Measurements from ENCODE around the gene STK11. TPM values are rescaled to one million over a fixed set of nuclear protein-coding genes. Genes with fewer than 3 reads are reported as not detected.

The STK11 gene
- total and polyA plus RNA-seq, 5 donors from 2014 or later: 11.9 to 71.4 (median 22.0) TPM

- DNase-seq: peak in 1 of 3 donors; percentile 43
- H3K4me3 ChIP-seq (ENCODE audit: low read depth, low read length): no peak overlapping the region
- H3K27me3 ChIP-seq (ENCODE audit: control insufficient read depth, insufficient read depth, low read length): no peaks in the 10 kb centered on the region
- H3K36me3 ChIP-seq (ENCODE audit: control insufficient read depth, insufficient read depth, low read length): peaks cover 48% of the 10 kb centered on the region
- H3K4me1 ChIP-seq (ENCODE audit: control insufficient read depth, insufficient read depth, low read length, poor library complexity, severe bottlenecking): peaks cover 69% of the 10 kb centered on the region
- Mint-ChIP-seq H3K4me1 (peaks cover 0 to 55% (median 37%) of the 10 kb centered on the region in 4 donors), H3K27me3 (peaks cover 6% of the 10 kb centered on the region), H3K36me3 (peaks cover 41% of the 10 kb centered on the region), H3K4me3 (peak overlapping the region in 3 of 4 donors; percentile 13 to 96 (median 46)), H3K27ac (no peak overlapping the region), H3K9me3 (no peaks in the 10 kb centered on the region)
- peak overlapping the region; percentile 96 for H3K27ac ChIP-seq (ENCODE audit: insufficient read depth, low read length, poor library complexity, severe bottlenecking)
- H3K9me3 ChIP-seq (ENCODE audit: control insufficient read depth in 2 of 2, low read length in 2 of 2): no peaks in the 10 kb centered on the region
- no peak for ATAC-seq (ENCODE audit: low read depth in 2 of 2)
These were observed 69.3 kb downstream of the STK11 start for GRCh38 chr19:1274852-1275259.

GRCh38 chr19:1275260-1275975 is 69.8 kb downstream of the STK11 start, which contains the start of gene FAM174C:
Gene FAM174C (plus strand): TSS chr19:1275530. CDS start chr19:1275550, 20 bp downstream.
- peak; percentile 81 to 86 for ATAC-seq (ENCODE audit: low read depth in 2 of 2)
- Mint-ChIP-seq H3K4me1 (peaks cover 0 to 53% (median 36%) of the 10 kb centered on the region in 4 donors), H3K27me3 (peaks cover 9% of the 10 kb centered on the region), H3K27ac (peak within 1 kb of the TSS; percentile 89 to 96 (median 90)), H3K4me3 (peak within 1 kb of the TSS; percentile 88 to 96 (median 90)), H3K36me3 (peaks cover 37% of the 10 kb centered on the region), H3K9me3 (no peaks in the 10 kb centered on the region)
- Histone ChIP-seq H3K9me3 (ENCODE audit: control insufficient read depth in 2 of 2, low read length in 2 of 2) (no peaks in the 10 kb centered on the region), H3K4me3 (ENCODE audit: low read depth, low read length) (peak within 1 kb of the TSS; percentile 44), H3K27ac (ENCODE audit: insufficient read depth, low read length, poor library complexity, severe bottlenecking) (peak within 1 kb of the TSS; percentile 96), H3K27me3 (ENCODE audit: control insufficient read depth, insufficient read depth, low read length) (no peaks in the 10 kb centered on the region), H3K36me3 (ENCODE audit: control insufficient read depth, insufficient read depth, low read length) (peaks cover 48% of the 10 kb centered on the region), H3K4me1 (ENCODE audit: control insufficient read depth, insufficient read depth, low read length, poor library complexity, severe bottlenecking) (peaks cover 63% of the 10 kb centered on the region)
- DNase-seq: peak; percentile 96 to 98 (median 96)

- H3K36me3 ChIP-seq (ENCODE audit: control insufficient read depth, insufficient read depth, low read length): peaks cover 43% of the 10 kb centered on the region
These were observed 70.5 kb downstream of the STK11 start for GRCh38 chr19:1275976-1276627.

DNA sequence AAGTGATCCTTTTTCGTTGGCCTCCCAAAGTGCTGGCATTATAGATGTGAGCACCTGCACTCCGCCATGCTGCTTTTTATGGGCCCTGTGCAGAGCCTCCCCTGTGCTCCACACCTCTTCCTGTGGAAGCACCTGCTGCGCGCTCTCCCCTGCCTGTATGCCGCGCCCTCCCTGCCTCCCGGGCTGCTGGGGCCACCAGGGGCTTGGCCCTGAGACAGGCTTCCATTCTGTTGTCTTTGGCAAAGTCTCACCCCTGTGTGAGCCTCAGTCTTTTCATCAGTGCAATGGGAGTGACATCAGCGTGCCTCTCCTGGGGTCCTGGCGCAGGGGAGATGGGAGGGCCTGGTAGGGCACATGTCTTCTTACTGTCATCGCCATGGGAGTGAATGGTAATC is 71.0 kb downstream of the STK11 start:
- DNase-seq: peak in 1 of 3 donors; percentile 77

More at GRCh38 chr19:1275976-1276627, 70.5 kb downstream of the STK11 start:
- Histone ChIP-seq H3K27me3 (ENCODE audit: control insufficient read depth, insufficient read depth, low read length) (no peaks in the 10 kb centered on the region), H3K9me3 (ENCODE audit: control insufficient read depth in 2 of 2, low read length in 2 of 2) (no peaks in the 10 kb centered on the region), H3K27ac (ENCODE audit: insufficient read depth, low read length, poor library complexity, severe bottlenecking) (peak overlapping the region; percentile 96), H3K4me3 (ENCODE audit: low read depth, low read length) (peak overlapping the region; percentile 44), H3K4me1 (ENCODE audit: control insufficient read depth, insufficient read depth, low read length, poor library complexity, severe bottlenecking) (peaks cover 57% of the 10 kb centered on the region)
- Mint-ChIP-seq H3K9me3 (no peaks in the 10 kb centered on the region), H3K4me3 (peak overlapping the region; percentile 88 to 95 (median 90)), H3K4me1 (peaks cover 0 to 46% (median 31%) of the 10 kb centered on the region in 4 donors), H3K27me3 (peaks cover 9% of the 10 kb centered on the region), H3K27ac (peak overlapping the region in 2 of 3 donors; percentile 89 to 96), H3K36me3 (peaks cover 31% of the 10 kb centered on the region)
- ATAC-seq (ENCODE audit: low read depth in 2 of 2) (no peak), DNase-seq (no peak)

GRCh38 chr19:1277061-1277460 is 71.5 kb downstream of the STK11 start:
- no peak overlapping the region for H3K4me3 ChIP-seq (ENCODE audit: low read depth, low read length)
- ATAC-seq (ENCODE audit: low read depth in 2 of 2) (no peak), DNase-seq (no peak)
- peaks cover 33% of the 10 kb centered on the region for H3K36me3 ChIP-seq (ENCODE audit: control insufficient read depth, insufficient read depth, low read length)
- H3K27me3 Mint-ChIP-seq: peaks cover 9% of the 10 kb centered on the region
- H3K27ac ChIP-seq (ENCODE audit: insufficient read depth, low read length, poor library complexity, severe bottlenecking): peak overlapping the region; percentile 96
- H3K9me3 Mint-ChIP-seq: no peaks in the 10 kb centered on the region
- peak overlapping the region; percentile 88 to 95 (median 90) for H3K4me3 Mint-ChIP-seq
- peaks cover 22% of the 10 kb centered on the region for H3K36me3 Mint-ChIP-seq
- no peaks in the 10 kb centered on the region for H3K9me3 ChIP-seq (ENCODE audit: control insufficient read depth in 2 of 2, low read length in 2 of 2)
- H3K4me1 Mint-ChIP-seq: peaks cover 0 to 36% (median 26%) of the 10 kb centered on the region in 4 donors
- no peaks in the 10 kb centered on the region for H3K27me3 ChIP-seq (ENCODE audit: control insufficient read depth, insufficient read depth, low read length)
- H3K4me1 ChIP-seq (ENCODE audit: control insufficient read depth, insufficient read depth, low read length, poor library complexity, severe bottlenecking): peaks cover 47% of the 10 kb centered on the region
- peak overlapping the region; percentile 79 to 94 (median 89) for H3K27ac Mint-ChIP-seq

More for the DNA sequence above, 71.0 kb downstream of the STK11 start:
- no peaks in the 10 kb centered on the region for H3K9me3 Mint-ChIP-seq
- Histone ChIP-seq H3K4me1 (ENCODE audit: control insufficient read depth, insufficient read depth, low read length, poor library complexity, severe bottlenecking) (peaks cover 51% of the 10 kb centered on the region), H3K27me3 (ENCODE audit: control insufficient read depth, insufficient read depth, low read length) (no peaks in the 10 kb centered on the region), H3K27ac (ENCODE audit: insufficient read depth, low read length, poor library complexity, severe bottlenecking) (peak overlapping the region; percentile 96), H3K9me3 (ENCODE audit: control insufficient read depth in 2 of 2, low read length in 2 of 2) (no peaks in the 10 kb centered on the region), H3K36me3 (ENCODE audit: control insufficient read depth, insufficient read depth, low read length) (peaks cover 38% of the 10 kb centered on the region), H3K4me3 (ENCODE audit: low read depth, low read length) (peak overlapping the region; percentile 44)
- peak overlapping the region; percentile 79 to 94 (median 89) for H3K27ac Mint-ChIP-seq
- H3K27me3 Mint-ChIP-seq: peaks cover 9% of the 10 kb centered on the region
- H3K4me3 Mint-ChIP-seq: peak overlapping the region; percentile 88 to 95 (median 90)
- peaks cover 26% of the 10 kb centered on the region for H3K36me3 Mint-ChIP-seq
- peaks cover 0 to 40% (median 28%) of the 10 kb centered on the region in 4 donors for H3K4me1 Mint-ChIP-seq
- ATAC-seq (ENCODE audit: low read depth in 2 of 2): no peak

Other genes with a start within 250 kb of the STK11 start
- 23.8 TPM for gene WDR18, start 221.4 kb upstream of the STK11 start, total RNA-seq
- 10 to 100 TPM; 55.4 to 71.1 (median 64.9) TPM for gene WDR18, start 221.4 kb upstream of the STK11 start, polyA plus RNA-seq
- not detected for gene GRIN3B, start 205.4 kb upstream of the STK11 start, total RNA-seq
- gene GRIN3B, start 205.4 kb upstream of the STK11 start, polyA plus RNA-seq: not detected
- gene TMEM259, start 184.7 kb upstream of the STK11 start, total RNA-seq: 339 TPM
- gene TMEM259, start 184.7 kb upstream of the STK11 start, polyA plus RNA-seq: 10 to 100 TPM; 51.6 to 67.1 (median 54.2) TPM
- gene RNU6-2, start 184.3 kb upstream of the STK11 start, total RNA-seq: not detected
- gene RNU6-2, start 184.3 kb upstream of the STK11 start, polyA plus RNA-seq: not detected
- gene CNN2, start 179.2 kb upstream of the STK11 start, total RNA-seq: 397 TPM
- 100 to 1,000 TPM; 378 to 426 (median 401) TPM for gene CNN2, start 179.2 kb upstream of the STK11 start, polyA plus RNA-seq
- 161 TPM for gene ABCA7, start 165.7 kb upstream of the STK11 start, total RNA-seq
- 10 to 100 TPM in 1 of 4 donors, 1 to 10 TPM in 3; 3.4 to 13.3 (median 6.9) TPM for gene ABCA7, start 165.7 kb upstream of the STK11 start, polyA plus RNA-seq
- gene ARHGAP45, start 138.6 kb upstream of the STK11 start, total RNA-seq: 756 TPM
- gene ARHGAP45, start 138.6 kb upstream of the STK11 start, polyA plus RNA-seq: 100 to 1,000 TPM; 258 to 297 (median 277) TPM
- 72.4 TPM for gene POLR2E, start 110.4 kb upstream of the STK11 start, total RNA-seq
- gene POLR2E, start 110.4 kb upstream of the STK11 start, polyA plus RNA-seq: 100 to 1,000 TPM; 120 to 145 (median 133) TPM
- gene GPX4, start 101.8 kb upstream of the STK11 start, total RNA-seq: 112 TPM
- gene GPX4, start 101.8 kb upstream of the STK11 start, polyA plus RNA-seq: 100 to 1,000 TPM; 318 to 406 (median 354) TPM
- 139 TPM for gene SBNO2, start 31.5 kb upstream of the STK11 start, total RNA-seq
- gene SBNO2, start 31.5 kb upstream of the STK11 start, polyA plus RNA-seq: 1 to 10 TPM; 2.0 to 5.1 (median 2.7) TPM
- 0.12 TPM for gene CBARP, start 32.2 kb downstream of the STK11 start, total RNA-seq
- gene CBARP, start 32.2 kb downstream of the STK11 start, polyA plus RNA-seq: not detected
- 124 TPM for gene ATP5F1D, start 36.0 kb downstream of the STK11 start, total RNA-seq
- gene ATP5F1D, start 36.0 kb downstream of the STK11 start, polyA plus RNA-seq: 100 to 1,000 TPM; 208 to 236 (median 223) TPM
- gene MIDN, start 42.8 kb downstream of the STK11 start, total RNA-seq: 126 TPM
- 1 to 10 TPM; 1.4 to 3.4 (median 1.8) TPM for gene MIDN, start 42.8 kb downstream of the STK11 start, polyA plus RNA-seq
- gene CIRBP, start 63.6 kb downstream of the STK11 start, total RNA-seq: 497 TPM
- gene CIRBP, start 63.6 kb downstream of the STK11 start, polyA plus RNA-seq: 100 to 1,000 TPM; 172 to 243 (median 210) TPM
- 44.2 TPM for gene FAM174C, start 69.8 kb downstream of the STK11 start, total RNA-seq
- gene FAM174C, start 69.8 kb downstream of the STK11 start, polyA plus RNA-seq: 10 to 100 TPM; 72.9 to 91.3 (median 88.4) TPM
- gene EFNA2, start 80.1 kb downstream of the STK11 start, total RNA-seq: not detected
- gene EFNA2, start 80.1 kb downstream of the STK11 start, polyA plus RNA-seq: not detected
- gene NDUFS7, start 178.1 kb downstream of the STK11 start, total RNA-seq: 58.3 TPM
- gene NDUFS7, start 178.1 kb downstream of the STK11 start, polyA plus RNA-seq: 100 to 1,000 TPM; 190 to 227 (median 215) TPM
- gene GAMT, start 195.8 kb downstream of the STK11 start, total RNA-seq: 6.7 TPM
- 10 to 100 TPM; 10.4 to 20.2 (median 14.2) TPM for gene GAMT, start 195.8 kb downstream of the STK11 start, polyA plus RNA-seq
- 153 TPM for gene DAZAP1, start 201.8 kb downstream of the STK11 start, total RNA-seq
- 1 to 10 TPM; 2.4 to 5.3 (median 4.2) TPM for gene DAZAP1, start 201.8 kb downstream of the STK11 start, polyA plus RNA-seq
- 1,352 TPM for gene RPS15, start 232.6 kb downstream of the STK11 start, total RNA-seq
- 1,000 to 10,000 TPM; 2,869 to 3,453 (median 3,084) TPM for gene RPS15, start 232.6 kb downstream of the STK11 start, polyA plus RNA-seq
- gene APC2, start 244.3 kb downstream of the STK11 start, total RNA-seq: 0.25 TPM
- gene APC2, start 244.3 kb downstream of the STK11 start, polyA plus RNA-seq: under 1 TPM in 2 of 4 donors, not detected in 2; 0.06 to 0.07 TPM

All from CD4-positive, CD25-positive, alpha-beta regulatory T cell (primary cell).